ENCODE results near the gene ULK4. TPM values are rescaled to one million over a fixed set of nuclear protein-coding genes. Genes with fewer than 3 reads are reported as not detected.

The ULK4 gene
- total and polyA plus RNA-seq, 2 of the 8 experiments (the other 6 are each of a cell fraction or from before 2014, with no cell fraction given) = 3.0 to 10.8 TPM

- TF ChIP-seq POLR2A (IDR thresholded peaks at IDR 0.05; ENCODE audit: control extremely low read depth in 1 of 2, low read depth in 2 of 2, low read length in 2 of 2) = no peak
These were observed 605.1 kb downstream of the ULK4 start (continued) for GRCh38 chr3:41356775-41357174.

- Histone ChIP-seq H4K5ac (ENCODE audit: insufficient read length, low read depth, low read length) (no peak overlapping the region), H3K36me3 (ENCODE audit: control insufficient read depth in 2 of 4, insufficient read depth in 4 of 4, low read length in 3 of 4) (no peaks in the 10 kb centered on the region), H3K4me2 (ENCODE audit: insufficient read depth in 1 of 2, low read depth in 2 of 2, low read length in 2 of 2) (no peak overlapping the region), H3K23ac (ENCODE audit: insufficient read length) (no peak overlapping the region), H2AK5ac (ENCODE audit: low read depth, low read length) (no peak overlapping the region), H3K23me2 (ENCODE audit: low read depth, low read length) (no peaks in the 10 kb centered on the region), H3K18ac (ENCODE audit: extremely low read depth, low read length) (no peak overlapping the region), H3K4ac (replicated peaks; ENCODE audit: insufficient read length, low read depth, low read length) (no peak overlapping the region), H2BK12ac (ENCODE audit: low read depth, low read length) (no peak overlapping the region), H3K56ac (replicated peaks; ENCODE audit: insufficient read length, low read depth, low read length) (no peak overlapping the region), H2BK20ac (ENCODE audit: low read length) (no peak overlapping the region), H2BK15ac (ENCODE audit: low read length) (no peak overlapping the region), H3K4me1 (replicated peaks in 1 of 4; ENCODE audit: control insufficient read depth in 3 of 4, insufficient read depth in 4 of 4, low read length in 3 of 4) (no peaks in the 10 kb centered on the region), H3K14ac (ENCODE audit: insufficient read length) (no peak overlapping the region), H3K79me1 (ENCODE audit: low read depth, low read length) (no peaks in the 10 kb centered on the region), H3K27me3 (replicated peaks in 1 of 4; ENCODE audit: control insufficient read depth in 3 of 4, extremely low read depth in 1 of 4, insufficient read depth in 3 of 4, low read length in 3 of 4) (no peaks in the 10 kb centered on the region), H3K27ac (ENCODE audit: low read depth, low read length) (no peak overlapping the region), H3K9me3 (ENCODE audit: insufficient read depth in 2 of 2, low read depth in 1 of 2, low read length in 1 of 2) (no peaks in the 10 kb centered on the region), H2AFZ (ENCODE audit: low read length) (no peak overlapping the region), H2BK120ac (replicated peaks; ENCODE audit: low read depth, low read length) (no peak overlapping the region), H3K4me3 (ENCODE audit: extremely low read depth in 1 of 4, insufficient read depth in 2 of 4, low read depth in 3 of 4, low read length in 4 of 4) (no peak overlapping the region), H4K91ac (replicated peaks; ENCODE audit: insufficient read length, low read length) (no peak overlapping the region), H4K20me1 (replicated peaks in 1 of 2; ENCODE audit: control insufficient read depth in 1 of 2, insufficient read depth in 2 of 2, low read length in 2 of 2) (no peaks in the 10 kb centered on the region), H3K79me2 (ENCODE audit: control insufficient read depth in 1 of 2, insufficient read depth in 2 of 2, low read length in 2 of 2) (no peaks in the 10 kb centered on the region), H3K9ac (replicated peaks in 1 of 4; ENCODE audit: extremely low read depth in 1 of 4, low read depth in 3 of 4, low read length in 3 of 4) (no peak overlapping the region), H4K8ac (ENCODE audit: extremely low read depth, insufficient read depth, low read length) (no peak overlapping the region), H2BK5ac (ENCODE audit: low read depth, low read length) (no peak overlapping the region)
- FAIRE-seq (no peak), DNase-seq (ENCODE audit: low read depth in 1 of 2, low spot score in 2 of 2) (no peak)
- ChIA-PET CTCF (ENCODE audit: partially characterized antibody) (interaction anchor here (0.7 kb wide), 1 partner anchor 180 kb away, joined by 3 read pairs; no protein-coding TSS in a partner anchor), POLR2A (ENCODE audit: partially characterized antibody) (no interaction called here)
- WGBS, 2 experiments (ENCODE audit: extremely low coverage in 1 of 2, insufficient coverage in 1 of 2, insufficient read length in 1 of 2, insufficient replicate concordance in 2 of 2, low coverage in 1 of 2, low lambda C conversion rate in 2 of 2, missing lambda C conversion rate in 1 of 2) = 82% methylated on average over 3 of the region's 3 CpGs; no CpG with 5 or more reads in 1 of the 2 experiments
- TF ChIP-seq ATF2 (IDR thresholded peaks at IDR 0.05; ENCODE audit: low read length) (no peak), SP1 (IDR thresholded peaks at IDR 0.05; ENCODE audit: low read depth, low read length) (no peak), SIRT6 (IDR thresholded peaks at IDR 0.05; ENCODE audit: low read length) (no peak), PHF8 (conservative IDR thresholded peaks at IDR 0.05; ENCODE audit: low read depth, low read length) (no peak), E2F6 (IDR thresholded peaks at IDR 0.05) (no peak), RXRA (IDR thresholded peaks at IDR 0.05; ENCODE audit: insufficient read depth, low read depth, low read length) (no peak), CHD1 (IDR thresholded peaks at IDR 0.05; ENCODE audit: low read depth, low read length) (no peak), KDM1A (IDR thresholded peaks at IDR 0.05; ENCODE audit: borderline replicate concordance, low read length) (no peak)
These were observed 609.4 kb downstream of the ULK4 start for GRCh38 chr3:41352510-41352909.

Data from H1 (cell line).